ENCODE data around the gene DCX.

The DCX gene

GRCh38 chrX:111318901-111319300, 93.1 kb downstream of the DCX start:
- no peak for DNase-seq

DNA sequence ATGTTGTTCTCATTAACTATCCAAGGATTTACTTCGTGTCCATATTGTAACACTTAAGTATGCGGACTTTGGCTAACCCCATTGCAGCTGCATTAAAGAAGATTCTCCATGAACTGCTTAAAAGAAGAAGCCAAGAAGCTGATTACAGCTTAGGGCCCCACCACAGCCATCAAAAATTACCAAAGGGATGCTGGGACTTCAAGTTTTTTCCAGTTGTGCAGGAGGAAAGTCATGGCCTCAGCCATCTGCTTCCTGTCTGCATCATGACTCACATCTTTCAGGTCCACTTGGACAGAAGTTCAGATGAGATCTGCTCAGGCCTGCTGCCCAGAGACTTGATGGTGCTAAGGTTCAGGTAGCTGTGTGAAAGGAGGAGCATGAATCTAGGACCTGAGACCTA, 102.9 kb downstream of the DCX start:
- DNase-seq: no peak

- no peak for DNase-seq
Measured at GRCh38 chrX:111308039-111308438, 104.0 kb downstream of the DCX start.

DNA sequence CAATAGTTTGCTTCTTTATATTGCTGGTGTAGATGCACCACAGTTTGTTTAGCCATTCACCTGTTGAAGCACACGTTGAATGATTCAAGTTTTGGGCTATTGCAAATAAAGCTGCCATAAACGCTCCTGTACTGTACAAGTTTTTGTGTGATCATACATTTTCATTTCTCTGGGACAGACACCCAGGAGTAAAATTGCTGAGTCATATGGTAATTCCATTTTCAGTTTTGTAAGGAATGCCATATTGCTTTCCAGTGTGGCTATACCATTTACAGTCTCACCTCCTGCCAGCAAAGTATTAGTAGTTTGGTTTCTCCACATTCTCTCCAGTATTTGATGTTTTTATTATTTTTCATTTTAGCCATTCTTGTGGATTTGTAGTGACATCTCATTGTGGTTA, 109.7 kb downstream of the DCX start:
- no peak for DNase-seq

DNA sequence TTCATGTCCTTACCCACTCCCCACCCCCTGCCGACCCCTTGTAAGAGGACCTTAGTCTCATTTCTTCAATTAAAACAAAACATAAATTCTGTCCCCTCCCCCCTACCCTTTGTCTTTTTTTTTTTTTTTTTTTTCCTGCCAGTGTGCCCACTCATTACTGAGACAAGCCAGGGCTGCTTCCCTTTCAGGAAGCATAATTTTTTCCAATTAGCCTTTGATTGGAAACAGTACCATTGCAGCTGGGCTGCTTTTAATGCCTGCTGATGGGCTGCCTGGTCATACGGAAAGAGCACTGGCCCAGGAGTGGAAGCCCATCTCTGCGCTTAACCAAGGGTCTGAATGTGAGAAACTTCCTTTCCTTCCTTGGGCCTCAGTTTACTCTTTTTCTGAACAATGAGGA, 123.2 kb downstream of the DCX start:
- no peak for DNase-seq

GRCh38 chrX:111284631-111285293, 127.2 kb downstream of the DCX start:
- no peak for DNase-seq

DNA sequence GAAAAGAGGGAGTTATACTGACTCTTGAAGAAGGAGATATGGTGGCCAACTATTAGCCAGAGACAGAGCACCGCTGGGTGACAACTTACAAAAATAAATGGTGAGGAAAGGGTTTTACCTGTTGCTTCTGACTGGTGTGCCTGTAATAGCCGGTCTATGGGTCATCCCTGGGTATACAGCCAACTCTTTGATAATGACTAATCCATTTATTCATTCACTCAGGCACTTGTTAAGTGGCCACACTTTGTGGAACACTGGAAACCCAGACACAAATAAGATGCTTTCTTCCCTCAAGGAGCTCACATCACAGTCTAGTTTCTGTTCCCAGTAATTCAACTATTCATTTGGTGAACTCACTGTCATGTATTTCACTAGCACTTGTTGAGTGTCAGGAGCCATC, 128.5 kb downstream of the DCX start:
- DNase-seq: no peak

- no peak for DNase-seq
Measured at GRCh38 chrX:111282991-111283390, 129.0 kb downstream of the DCX start.

DNA sequence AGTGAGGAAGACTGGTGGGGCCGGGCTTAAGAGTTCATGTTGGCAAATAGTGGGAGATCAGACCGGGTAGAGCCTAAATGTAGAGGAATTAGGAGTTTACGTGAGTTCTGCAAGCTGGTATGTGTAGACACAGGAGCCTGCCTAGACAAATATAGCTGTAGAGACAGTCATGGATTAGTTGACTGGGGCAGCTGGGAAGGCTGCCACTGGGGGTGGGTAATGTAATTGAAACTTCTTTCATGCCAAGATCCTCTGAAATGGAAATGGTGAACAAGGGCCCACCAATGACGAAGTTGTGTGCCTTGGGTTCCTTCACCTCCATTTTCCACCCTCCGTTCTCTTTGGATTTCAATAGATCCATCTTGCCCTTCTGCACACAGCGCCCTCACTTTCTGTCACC, 129.9 kb downstream of the DCX start:
- no peak for DNase-seq

- no peak for DNase-seq
Measured at GRCh38 chrX:111270339-111270738, 141.7 kb downstream of the DCX start, which contains the start of gene CAPN6. Gene CAPN6, minus strand, starts transcription at chrX:111270483. Its CDS starts 6,547 bp downstream, at chrX:111263936.

GRCh38 chrX:111268506-111268905, 143.5 kb downstream of the DCX start:
- no peak for DNase-seq

- DNase-seq: no peak
Measured at GRCh38 chrX:111265486-111265885, 146.5 kb downstream of the DCX start.

GRCh38 chrX:111264385-111264784, 147.6 kb downstream of the DCX start:
- no peak for DNase-seq

DNA sequence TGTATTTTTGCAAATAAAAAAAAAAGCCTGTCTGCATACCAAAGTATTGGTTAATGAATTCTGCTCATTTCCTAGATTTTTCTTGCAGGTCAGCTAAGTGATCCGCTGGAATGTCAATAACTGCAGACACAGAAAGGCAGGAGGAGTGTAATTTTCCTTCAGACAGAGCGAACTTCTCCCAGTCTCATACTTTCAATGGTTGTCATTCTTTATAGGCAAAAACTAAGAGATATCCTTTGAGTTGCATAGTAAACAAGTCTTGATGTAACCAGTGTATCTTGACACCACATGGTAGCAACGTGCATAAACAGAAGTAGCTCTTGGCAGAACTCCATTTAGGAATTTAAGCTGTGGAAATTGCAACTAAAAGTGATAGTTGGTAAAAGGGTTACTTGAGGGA, 149.9 kb downstream of the DCX start:
- no peak for DNase-seq

DNA sequence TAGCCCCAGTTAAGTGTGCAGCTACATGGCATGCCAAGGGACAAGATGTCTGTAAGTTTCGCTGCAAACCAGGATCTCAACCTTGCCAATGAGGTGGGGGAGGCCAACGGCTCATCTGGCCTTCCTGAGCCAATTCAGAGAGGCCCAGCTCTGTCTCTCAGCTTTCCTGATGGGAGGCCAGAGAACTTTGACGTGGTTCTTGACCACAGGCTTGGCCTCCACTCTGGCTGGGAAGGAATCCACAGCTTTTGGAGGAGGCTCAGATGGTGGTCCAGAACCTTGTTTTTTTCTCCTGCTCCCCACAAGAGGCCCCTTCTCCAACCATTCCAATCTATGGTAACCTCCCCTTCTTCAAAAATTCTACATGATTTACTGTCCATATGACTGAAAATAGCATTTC, 151.5 kb downstream of the DCX start:
- DNase-seq: no peak

- no peak for DNase-seq
Measured at GRCh38 chrX:111259559-111259958, 152.4 kb downstream of the DCX start.

- no peak for DNase-seq
Measured at GRCh38 chrX:111257733-111258132, 154.3 kb downstream of the DCX start.

DNA sequence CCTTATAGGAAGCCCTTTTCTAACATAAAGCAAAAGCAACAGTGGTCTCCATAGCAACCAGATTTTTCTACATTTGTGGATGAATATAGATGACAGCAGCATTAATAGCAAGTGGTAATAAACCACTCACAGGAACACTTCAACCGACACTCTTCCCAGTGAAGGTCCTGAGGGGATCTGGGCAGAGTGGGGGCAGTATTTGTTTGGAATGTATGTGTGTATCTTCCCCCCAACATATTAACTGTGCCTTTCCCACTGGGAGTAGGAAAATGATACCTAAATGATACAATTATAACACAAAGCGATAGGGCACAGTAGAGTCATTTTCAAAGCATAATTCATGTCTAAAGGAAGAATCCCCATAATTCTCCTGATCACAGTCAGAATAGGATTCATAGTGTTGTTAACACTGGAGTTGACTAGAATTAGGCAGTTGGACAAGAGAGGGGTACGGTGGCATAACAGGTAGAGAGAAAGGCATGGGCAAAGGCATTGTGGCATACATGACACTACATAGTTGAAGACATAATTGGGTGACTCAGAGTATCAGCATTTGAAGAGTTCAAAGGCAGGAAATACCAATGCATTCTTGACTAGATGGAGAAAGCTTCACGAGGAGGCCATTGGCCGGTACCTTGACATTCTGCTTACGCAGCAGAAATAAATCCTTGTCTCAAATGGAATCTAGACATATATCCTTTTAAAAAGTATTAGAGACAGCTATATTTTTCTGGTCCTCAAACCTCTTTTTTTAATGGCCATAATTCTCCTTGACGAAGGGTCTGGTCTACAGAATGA, 156.9 kb downstream of the DCX start:
- no peak for DNase-seq

DNA sequence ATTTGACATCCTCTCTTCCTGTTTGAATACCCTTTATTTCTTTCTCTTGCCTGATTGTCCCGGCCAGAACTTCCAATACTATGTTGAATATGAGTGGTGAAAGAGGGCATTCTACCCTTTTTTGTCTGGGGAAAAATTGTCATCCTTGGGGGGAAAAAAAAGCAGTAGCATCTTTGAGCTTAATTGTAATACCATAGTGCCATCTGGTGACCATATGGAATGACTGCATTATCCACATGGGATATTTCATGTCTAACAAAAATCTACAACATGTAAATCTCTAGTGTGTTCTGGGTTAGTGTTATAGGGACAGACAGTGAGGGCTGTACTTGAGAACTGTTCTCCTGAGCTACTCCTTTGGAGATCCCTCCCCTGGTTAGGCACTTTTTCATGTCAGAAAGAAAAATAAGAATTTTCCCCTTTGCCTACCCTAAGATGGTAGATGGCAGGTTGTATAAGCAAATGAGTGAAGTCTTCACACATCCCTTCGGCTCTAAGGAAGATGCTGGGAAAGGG, 167.7 kb downstream of the DCX start:
- no peak for DNase-seq

All from amygdala (tissue), 56 donors.